ENCODE results near the gene MIGA2. TPM values are rescaled to one million over a fixed set of nuclear protein-coding genes. Genes with fewer than 3 reads are reported as not detected.
A peak's percentile ranks its signal among the peaks of the same experiment; 100 is the strongest.
"Not testable (repeated sequence)": the region's sequence is repeated elsewhere in the genome, so short reads cannot be mapped to it uniquely, and the experiment has no call there.

The MIGA2 gene
- total RNA-seq, 1 experiment from 2014 or later: 29.6 TPM

- H3K27ac ChIP-seq (ENCODE audit: low read length): peak overlapping the region; percentile 71
- DNase-seq (peak; percentile 39), ATAC-seq (peak; percentile 27)
- H3K27me3 ChIP-seq (ENCODE audit: low read length): no peaks in the 10 kb centered on the region
- peaks cover 12% of the 10 kb centered on the region for H3K4me1 ChIP-seq (ENCODE audit: insufficient read depth, low read length)
- no peaks in the 10 kb centered on the region for H3K9me2 ChIP-seq (replicated peaks; ENCODE audit: low read length)
- H3K4me3 ChIP-seq (ENCODE audit: low read length): peak overlapping the region; percentile 78
- H3K79me2 ChIP-seq (ENCODE audit: low read length): peaks cover 50% of the 10 kb centered on the region
- H3F3A ChIP-seq (ENCODE audit: low read length, unreplicated experiment): no peaks in the 10 kb centered on the region
- H3K9ac ChIP-seq (ENCODE audit: low read length): peak overlapping the region; percentile 86
- POLR2A ChIA-PET (ENCODE audit: unreplicated experiment): interaction anchor here (0.6 kb wide), 1 partner anchor 62 kb away, joined by 10 read pairs; no protein-coding TSS in a partner anchor
- H4K20me1 ChIP-seq (ENCODE audit: low read length): no peaks in the 10 kb centered on the region
- H3K36me3 ChIP-seq (ENCODE audit: low read depth, low read length): no peaks in the 10 kb centered on the region
- CTCF ChIA-PET: interaction anchor here (1.0 to 1.2 kb wide), 2 partner anchors 20 to 83 kb away, joined by 3 to 5 read pairs; partner anchors contain the start of gene SH3GLB2
- BruUV-seq (replicated peaks): no TSS peak
- H3K9me3 ChIP-seq (ENCODE audit: low read length): no peaks in the 10 kb centered on the region
- peak overlapping the region; percentile 99 for H3K4me2 ChIP-seq (ENCODE audit: low read length)
- TF ChIP-seq CTCF (conservative IDR thresholded peaks at IDR 0.05; ENCODE audit: low read depth, low read length): no peak
- no peak for TF ChIP-seq EZH2phosphoT487 (IDR thresholded peaks at IDR 0.05; ENCODE audit: borderline replicate concordance, low read length)
- TF ChIP-seq EZH2 (IDR thresholded peaks at IDR 0.05; ENCODE audit: low read length, unreplicated experiment): no peak
- peak overlapping the region; percentile 85 for H2AFZ ChIP-seq (ENCODE audit: low read length)
- intact Hi-C loops (cut with micrococcal nuclease): loop anchor here (2.0 kb wide), 1 partner anchor 31 kb away; the partner anchor contains the start of gene DOLPP1
These were observed 75.2 kb downstream of the MIGA2 start for GRCh38 chr9:129111528-129112151.

- H3K9me3 ChIP-seq (ENCODE audit: low read length); BruUV-seq (replicated peaks); H3K27ac ChIP-seq (ENCODE audit: low read length); DNase-seq; H2AFZ ChIP-seq (ENCODE audit: low read length); ATAC-seq; H3K9me2 ChIP-seq (replicated peaks; ENCODE audit: low read length); H3K36me3 ChIP-seq (ENCODE audit: low read depth, low read length); intact Hi-C loops (cut with micrococcal nuclease); H3K27me3 ChIP-seq (ENCODE audit: low read length); POLR2A ChIA-PET (ENCODE audit: unreplicated experiment); H4K20me1 ChIP-seq (ENCODE audit: low read length); H3F3A ChIP-seq (ENCODE audit: low read length, unreplicated experiment): not testable (repeated sequence)
- peaks cover 11% of the 10 kb centered on the region for H3K4me1 ChIP-seq (ENCODE audit: insufficient read depth, low read length)
- peaks cover 59% of the 10 kb centered on the region for H3K79me2 ChIP-seq (ENCODE audit: low read length)
- H3K4me2 ChIP-seq (ENCODE audit: low read length): peak overlapping the region; percentile 99
- H3K4me3 ChIP-seq (ENCODE audit: low read length): peak overlapping the region; percentile 78
- H3K9ac ChIP-seq (ENCODE audit: low read length): peak overlapping the region; percentile 86
- CTCF ChIA-PET: interaction anchor here (1.2 kb wide), 1 partner anchor 19 kb away, joined by 5 read pairs; no protein-coding TSS in a partner anchor
These were observed 76.1 kb downstream of the MIGA2 start for GRCh38 chr9:129112526-129112925.

- H3K4me3 ChIP-seq (ENCODE audit: low read length): no peak overlapping the region
- BruUV-seq (replicated peaks): no TSS peak
- H3K4me2 ChIP-seq (ENCODE audit: low read length): no peak overlapping the region
- ChIA-PET CTCF (no interaction called here), POLR2A (ENCODE audit: unreplicated experiment) (no interaction called here)
- H3K9me2 ChIP-seq (replicated peaks; ENCODE audit: low read length): no peaks in the 10 kb centered on the region
- ATAC-seq: no peak
- no peaks in the 10 kb centered on the region for H3F3A ChIP-seq (ENCODE audit: low read length, unreplicated experiment)
- peaks cover 7% of the 10 kb centered on the region; the same call in 1 of the 2 replicates for H3K4me1 ChIP-seq (ENCODE audit: insufficient read depth, low read length)
- intact Hi-C loops (cut with micrococcal nuclease): no loop called here
- no peak overlapping the region for H3K27ac ChIP-seq (ENCODE audit: low read length)
- peaks cover 67% of the 10 kb centered on the region for H3K79me2 ChIP-seq (ENCODE audit: low read length)
- H3K36me3 ChIP-seq (ENCODE audit: low read depth, low read length): no peaks in the 10 kb centered on the region
- DNase-seq: no peak
- no peak overlapping the region for H2AFZ ChIP-seq (ENCODE audit: low read length)
- no peaks in the 10 kb centered on the region for H4K20me1 ChIP-seq (ENCODE audit: low read length)
- no peaks in the 10 kb centered on the region for H3K9me3 ChIP-seq (ENCODE audit: low read length)
- H3K27me3 ChIP-seq (ENCODE audit: low read length): no peaks in the 10 kb centered on the region
- TF ChIP-seq CTCF (conservative IDR thresholded peaks at IDR 0.05; ENCODE audit: low read depth, low read length): no peak
- TF ChIP-seq EZH2 (IDR thresholded peaks at IDR 0.05; ENCODE audit: low read length, unreplicated experiment): no peak
- TF ChIP-seq EZH2phosphoT487 (IDR thresholded peaks at IDR 0.05; ENCODE audit: borderline replicate concordance, low read length): no peak
- no peak overlapping the region for H3K9ac ChIP-seq (ENCODE audit: low read length)
These were observed 77.3 kb downstream of the MIGA2 start for GRCh38 chr9:129113645-129114304.

Measured in PC-3 (cell line).